ENCODE results near the gene RAD51AP1. TPM values are rescaled to one million over a fixed set of nuclear protein-coding genes. Genes with fewer than 3 reads are reported as not detected.
A peak's percentile ranks its signal among the peaks of the same experiment; 100 is the strongest.

Gene RAD51AP1
- total RNA-seq, 1 donor from 2014 or later, result 12.5 TPM

- no peak overlapping the region for H3K27ac Mint-ChIP-seq (ENCODE audit: unreplicated experiment)
These were observed 18.9 kb downstream of the RAD51AP1 start for GRCh38 chr12:4557586-4557985.

GRCh38 chr12:4558171-4558570 is 19.5 kb downstream of the RAD51AP1 start:
- TF ChIP-seq CTCF (IDR thresholded peaks at IDR 0.05; ENCODE audit: unreplicated experiment), result no peak

More at GRCh38 chr12:4557586-4557985, 18.9 kb downstream of the RAD51AP1 start:
- no peak for DNase-seq (ENCODE audit: low spot score)
- Mint-ChIP-seq H3K27me3 (ENCODE audit: unreplicated experiment) (no peaks in the 10 kb centered on the region), H3K4me1 (ENCODE audit: unreplicated experiment) (peaks cover 9% of the 10 kb centered on the region), H3K9me3 (ENCODE audit: unreplicated experiment) (no peaks in the 10 kb centered on the region), H3K36me3 (ENCODE audit: low read depth, unreplicated experiment) (no peaks in the 10 kb centered on the region), H3K4me3 (ENCODE audit: unreplicated experiment) (no peak overlapping the region)
- TF ChIP-seq CTCF (IDR thresholded peaks at IDR 0.05; ENCODE audit: unreplicated experiment), result no peak

GRCh38 chr12:4562034-4562657 is 23.5 kb downstream of the RAD51AP1 start, which contains the start of gene DYRK4:
DYRK4 (plus strand) TSS chr12:4562208; CDS start chr12:4562246, 38 bp downstream.
- Mint-ChIP-seq H3K36me3 (ENCODE audit: low read depth, unreplicated experiment) (no peaks in the 10 kb centered on the region), H3K27ac (ENCODE audit: unreplicated experiment) (peak within 1 kb of the TSS; percentile 65), H3K27me3 (ENCODE audit: unreplicated experiment) (no peaks in the 10 kb centered on the region), H3K4me3 (ENCODE audit: unreplicated experiment) (peak within 1 kb of the TSS; percentile 76), H3K4me1 (ENCODE audit: unreplicated experiment) (peaks cover 32% of the 10 kb centered on the region), H3K9me3 (ENCODE audit: unreplicated experiment) (no peaks in the 10 kb centered on the region)
- no peak for TF ChIP-seq CTCF (IDR thresholded peaks at IDR 0.05; ENCODE audit: unreplicated experiment)
- peak; percentile 80 for DNase-seq (ENCODE audit: low spot score)

More at GRCh38 chr12:4558171-4558570, 19.5 kb downstream of the RAD51AP1 start:
- no peak for DNase-seq (ENCODE audit: low spot score)
- H3K36me3 Mint-ChIP-seq (ENCODE audit: low read depth, unreplicated experiment), result no peaks in the 10 kb centered on the region
- H3K27ac Mint-ChIP-seq (ENCODE audit: unreplicated experiment), result no peak overlapping the region
- peaks cover 11% of the 10 kb centered on the region for H3K4me1 Mint-ChIP-seq (ENCODE audit: unreplicated experiment)
- H3K4me3 Mint-ChIP-seq (ENCODE audit: unreplicated experiment), result no peak overlapping the region
- H3K27me3 Mint-ChIP-seq (ENCODE audit: unreplicated experiment), result no peaks in the 10 kb centered on the region
- no peaks in the 10 kb centered on the region for H3K9me3 Mint-ChIP-seq (ENCODE audit: unreplicated experiment)

- peaks cover 42% of the 10 kb centered on the region for H3K4me1 Mint-ChIP-seq (ENCODE audit: unreplicated experiment)
- H3K27me3 Mint-ChIP-seq (ENCODE audit: unreplicated experiment), result no peaks in the 10 kb centered on the region
- no peak for DNase-seq (ENCODE audit: low spot score)
- H3K36me3 Mint-ChIP-seq (ENCODE audit: low read depth, unreplicated experiment), result no peaks in the 10 kb centered on the region
- peak overlapping the region; percentile 29 for H3K4me3 Mint-ChIP-seq (ENCODE audit: unreplicated experiment)
- no peak overlapping the region for H3K27ac Mint-ChIP-seq (ENCODE audit: unreplicated experiment)
- TF ChIP-seq CTCF (IDR thresholded peaks at IDR 0.05; ENCODE audit: unreplicated experiment), result no peak
- H3K9me3 Mint-ChIP-seq (ENCODE audit: unreplicated experiment), result no peaks in the 10 kb centered on the region
These were observed 24.6 kb downstream of the RAD51AP1 start for GRCh38 chr12:4563336-4563735.

GRCh38 chr12:4564818-4565217 is 26.1 kb downstream of the RAD51AP1 start:
- no peak for DNase-seq (ENCODE audit: low spot score)
- no peak overlapping the region for H3K27ac Mint-ChIP-seq (ENCODE audit: unreplicated experiment)
- no peak for TF ChIP-seq CTCF (IDR thresholded peaks at IDR 0.05; ENCODE audit: unreplicated experiment)
- no peak overlapping the region for H3K4me3 Mint-ChIP-seq (ENCODE audit: unreplicated experiment)
- peaks cover 52% of the 10 kb centered on the region for H3K4me1 Mint-ChIP-seq (ENCODE audit: unreplicated experiment)
- no peaks in the 10 kb centered on the region for H3K36me3 Mint-ChIP-seq (ENCODE audit: low read depth, unreplicated experiment)
- H3K9me3 Mint-ChIP-seq (ENCODE audit: unreplicated experiment), result no peaks in the 10 kb centered on the region
- H3K27me3 Mint-ChIP-seq (ENCODE audit: unreplicated experiment), result no peaks in the 10 kb centered on the region
